HCT116 (cell line): Measurements from ENCODE around the gene CDH4.

Experiments
- CTCF ChIP-seq, 3 experiments: fragments of 200-600 bp in 1 of 3; sonication (generic) in 1 of 3; IDR thresholded peaks in 2 of 3; conservative IDR thresholded peaks in 1 of 3; 2 replicates each; pipeline ENCODE4 v1.5.1; 2012 to 2017; ENCODE audit warnings: low read depth in 2 of 3, low read length in 2 of 3, antibody characterized with exemption in 1 of 3, borderline replicate concordance in 1 of 3, control low read depth in 1 of 3, mild to moderate bottlenecking in 1 of 3, mixed read lengths in 1 of 3, mixed run types in 1 of 3, moderate library complexity in 1 of 3; ENCODE audit not compliant: insufficient read depth in 1 of 3
- EZH2 ChIP-seq: fragments of 200-600 bp; sonication (generic); IDR thresholded peaks from 2 replicates; pipeline ENCODE4 v1.6.1; 2017; ENCODE audit warnings: antibody characterized with exemption, mixed run types
- MAX ChIP-seq: IDR thresholded peaks from 2 replicates; pipeline ENCODE4 v1.6.1; 2012
- POLR2A ChIP-seq: IDR thresholded peaks from 2 replicates; pipeline ENCODE4 v1.7.0; 2011; ENCODE audit warnings: borderline replicate concordance; ENCODE audit not compliant: insufficient read depth, insufficient read length; ENCODE audit errors: extremely low read depth
- POLR2AphosphoS5 ChIP-seq: IDR thresholded peaks from 2 replicates; pipeline ENCODE4 v1.6.1; 2011; ENCODE audit warnings: mild to moderate bottlenecking, low read depth, low read length, moderate library complexity
- SIN3A ChIP-seq: IDR thresholded peaks from 2 replicates; pipeline ENCODE4 v1.6.1; 2012; ENCODE audit warnings: low read depth
- SP1 ChIP-seq: IDR thresholded peaks from 2 replicates; pipeline ENCODE4 v1.6.1; 2012; ENCODE audit warnings: low read depth
- YY1 ChIP-seq: IDR thresholded peaks from 2 replicates; pipeline ENCODE4 v1.6.1; 2011; ENCODE audit warnings: low read length, low read depth, moderate library complexity, mild to moderate bottlenecking; ENCODE audit not compliant: insufficient replicate concordance; ENCODE audit errors: extremely low read depth
- TF ChIP-seq, protein P1 (sequence below): IDR thresholded peaks from 2 replicates; pipeline ENCODE4 v1.6.1; 2011; ENCODE audit warnings: mild to moderate bottlenecking, low read length, moderate library complexity; ENCODE audit not compliant: insufficient replicate concordance; ENCODE audit errors: extremely low read depth
- TF ChIP-seq, protein P2 (sequence below): IDR thresholded peaks from 2 replicates; pipeline ENCODE4 v1.6.1; 2012; ENCODE audit warnings: low read depth

DNA sequence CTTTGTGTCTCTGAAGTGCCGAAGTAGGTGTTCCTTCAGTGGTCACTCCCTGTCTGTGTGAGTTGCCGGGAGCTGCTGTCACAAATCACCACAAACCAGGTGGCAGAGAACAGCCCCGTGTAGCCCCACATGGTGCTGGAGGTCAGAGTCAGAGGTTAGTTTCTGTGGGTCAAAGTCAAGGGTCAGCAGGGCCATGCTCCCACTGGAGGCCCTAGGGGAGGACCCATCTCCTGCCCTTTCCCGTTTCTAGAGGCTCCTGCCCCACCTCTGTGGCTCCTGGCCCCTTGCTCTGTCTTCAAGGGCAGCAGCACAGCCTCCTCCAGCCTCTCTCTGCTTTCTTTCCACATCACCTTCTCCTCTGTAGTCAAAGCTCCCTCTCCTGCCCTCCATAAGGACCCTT, 549.4 kb downstream of the CDH4 start:
- TF ChIP-seq CTCF (IDR thresholded peaks at IDR 0.05 in 2 of 3, conservative IDR thresholded peaks at IDR 0.05 in 1 of 3; ENCODE audit: borderline replicate concordance in 1 of 3, insufficient read depth in 1 of 3, low read depth in 2 of 3, low read length in 2 of 3), result no peak
- TF ChIP-seq EZH2, result no peak
- no peak for TF ChIP-seq POLR2AphosphoS5
- no peak for TF ChIP-seq MAX
- TF ChIP-seq, protein P1, sequence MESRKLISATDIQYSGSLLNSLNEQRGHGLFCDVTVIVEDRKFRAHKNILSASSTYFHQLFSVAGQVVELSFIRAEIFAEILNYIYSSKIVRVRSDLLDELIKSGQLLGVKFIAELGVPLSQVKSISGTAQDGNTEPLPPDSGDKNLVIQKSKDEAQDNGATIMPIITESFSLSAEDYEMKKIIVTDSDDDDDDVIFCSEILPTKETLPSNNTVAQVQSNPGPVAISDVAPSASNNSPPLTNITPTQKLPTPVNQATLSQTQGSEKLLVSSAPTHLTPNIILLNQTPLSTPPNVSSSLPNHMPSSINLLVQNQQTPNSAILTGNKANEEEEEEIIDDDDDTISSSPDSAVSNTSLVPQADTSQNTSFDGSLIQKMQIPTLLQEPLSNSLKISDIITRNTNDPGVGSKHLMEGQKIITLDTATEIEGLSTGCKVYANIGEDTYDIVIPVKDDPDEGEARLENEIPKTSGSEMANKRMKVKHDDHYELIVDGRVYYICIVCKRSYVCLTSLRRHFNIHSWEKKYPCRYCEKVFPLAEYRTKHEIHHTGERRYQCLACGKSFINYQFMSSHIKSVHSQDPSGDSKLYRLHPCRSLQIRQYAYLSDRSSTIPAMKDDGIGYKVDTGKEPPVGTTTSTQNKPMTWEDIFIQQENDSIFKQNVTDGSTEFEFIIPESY, result no peak
- TF ChIP-seq POLR2A, result no peak
- TF ChIP-seq SIN3A, result no peak
- no peak for TF ChIP-seq YY1
- no peak for TF ChIP-seq SP1
- TF ChIP-seq, protein P2, sequence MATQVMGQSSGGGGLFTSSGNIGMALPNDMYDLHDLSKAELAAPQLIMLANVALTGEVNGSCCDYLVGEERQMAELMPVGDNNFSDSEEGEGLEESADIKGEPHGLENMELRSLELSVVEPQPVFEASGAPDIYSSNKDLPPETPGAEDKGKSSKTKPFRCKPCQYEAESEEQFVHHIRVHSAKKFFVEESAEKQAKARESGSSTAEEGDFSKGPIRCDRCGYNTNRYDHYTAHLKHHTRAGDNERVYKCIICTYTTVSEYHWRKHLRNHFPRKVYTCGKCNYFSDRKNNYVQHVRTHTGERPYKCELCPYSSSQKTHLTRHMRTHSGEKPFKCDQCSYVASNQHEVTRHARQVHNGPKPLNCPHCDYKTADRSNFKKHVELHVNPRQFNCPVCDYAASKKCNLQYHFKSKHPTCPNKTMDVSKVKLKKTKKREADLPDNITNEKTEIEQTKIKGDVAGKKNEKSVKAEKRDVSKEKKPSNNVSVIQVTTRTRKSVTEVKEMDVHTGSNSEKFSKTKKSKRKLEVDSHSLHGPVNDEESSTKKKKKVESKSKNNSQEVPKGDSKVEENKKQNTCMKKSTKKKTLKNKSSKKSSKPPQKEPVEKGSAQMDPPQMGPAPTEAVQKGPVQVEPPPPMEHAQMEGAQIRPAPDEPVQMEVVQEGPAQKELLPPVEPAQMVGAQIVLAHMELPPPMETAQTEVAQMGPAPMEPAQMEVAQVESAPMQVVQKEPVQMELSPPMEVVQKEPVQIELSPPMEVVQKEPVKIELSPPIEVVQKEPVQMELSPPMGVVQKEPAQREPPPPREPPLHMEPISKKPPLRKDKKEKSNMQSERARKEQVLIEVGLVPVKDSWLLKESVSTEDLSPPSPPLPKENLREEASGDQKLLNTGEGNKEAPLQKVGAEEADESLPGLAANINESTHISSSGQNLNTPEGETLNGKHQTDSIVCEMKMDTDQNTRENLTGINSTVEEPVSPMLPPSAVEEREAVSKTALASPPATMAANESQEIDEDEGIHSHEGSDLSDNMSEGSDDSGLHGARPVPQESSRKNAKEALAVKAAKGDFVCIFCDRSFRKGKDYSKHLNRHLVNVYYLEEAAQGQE, result no peak
